H1 (cell line): ENCODE measurements around the gene FOXG1. TPM values are rescaled to one million over a fixed set of nuclear protein-coding genes. Genes with fewer than 3 reads are reported as not detected.
A peak's percentile ranks its signal among the peaks of the same experiment; 100 is the strongest.

Experiments used
- CTCF ChIA-PET: fragments of 300-600 bp; sonication (Branson Sonifier 250); formaldehyde crosslinking; loops from one replicate; lab custom pipeline; 2021; ENCODE audit not compliant: partially characterized antibody; lab: Charles Lee
- POLR2A ChIA-PET: fragments of 300-600 bp; sonication (Branson Sonifier 250); formaldehyde crosslinking; loops from one replicate; lab custom pipeline; 2021; ENCODE audit warnings: inconsistent platforms; ENCODE audit not compliant: partially characterized antibody; lab: Charles Lee
- DNase-seq, 2 experiments: peaks; one replicate each; pipeline versions ENCODE4 v3.0.0 to v3.0.0-alpha.2; 2010 to 2022; ENCODE audit warnings: low spot score in 2 of 2, low read depth in 1 of 2, mixed read lengths in 1 of 2
- FAIRE-seq: peaks from 2 replicates; lab custom pipeline; 2011; peaks lifted over from hg19 to GRCh38; lab: Jason Lieb, UNC
- H2AFZ ChIP-seq: 2 replicates; pipeline ENCODE4 v1.8.1; 2012; ENCODE audit warnings: low read length, inconsistent platforms
- H2AK5ac ChIP-seq: 2 replicates; pipeline ENCODE4 v1.6.1; 2013; ENCODE audit warnings: low read depth, low read length
- H2BK120ac ChIP-seq: replicated peaks from 2 replicates; pipeline ENCODE3; 2013; ENCODE audit warnings: low read depth, low read length, inconsistent platforms
- H2BK12ac ChIP-seq: 2 replicates; pipeline ENCODE4 v1.6.1; 2013; ENCODE audit warnings: low read depth, low read length
- H2BK15ac ChIP-seq: 2 replicates; pipeline ENCODE4 v1.6.1; 2013; ENCODE audit warnings: low read length
- H2BK20ac ChIP-seq: 2 replicates; pipeline ENCODE4 v1.6.1; 2013; ENCODE audit warnings: low read length
- H2BK5ac ChIP-seq: 2 replicates; pipeline ENCODE4 v1.6.1; 2013; ENCODE audit warnings: low read depth, low read length
- H3K14ac ChIP-seq: 2 replicates; pipeline ENCODE4 v1.6.1; 2013; ENCODE audit warnings: inconsistent platforms; ENCODE audit not compliant: insufficient read length
- H3K18ac ChIP-seq: 2 replicates; pipeline ENCODE4 v1.6.1; 2013; ENCODE audit warnings: low read length; ENCODE audit errors: extremely low read depth
- H3K23ac ChIP-seq: 2 replicates; pipeline ENCODE4 v1.6.1; 2013; ENCODE audit warnings: inconsistent platforms; ENCODE audit not compliant: insufficient read length
- H3K23me2 ChIP-seq: 2 replicates; pipeline ENCODE4 v1.6.1; 2013; ENCODE audit warnings: low read depth, low read length
- H3K27ac ChIP-seq: 2 replicates; pipeline ENCODE4 v1.6.1; 2011; ENCODE audit warnings: low read depth, low read length, inconsistent platforms
- H3K27me3 ChIP-seq, 4 experiments: replicated peaks in 1 of 4; 1 replicate in 1 of 4; 2 replicates in 3 of 4; pipeline versions ENCODE4 v1.6.1 to v1.8.1; 2011 to 2013; ENCODE audit warnings: low read length in 3 of 4, mild to moderate bottlenecking in 3 of 4, inconsistent platforms in 2 of 4, mixed read lengths in 2 of 4, moderate library complexity in 1 of 4; ENCODE audit not compliant: control insufficient read depth in 3 of 4, insufficient read depth in 3 of 4; ENCODE audit errors: extremely low read depth in 1 of 4
- H3K36me3 ChIP-seq, 4 experiments: 2 replicates each; pipeline versions ENCODE4 v1.6.1 to v1.8.1; 2011 to 2013; ENCODE audit warnings: mild to moderate bottlenecking in 4 of 4, low read length in 3 of 4, moderate library complexity in 2 of 4, control low read depth in 1 of 4, inconsistent platforms in 1 of 4; ENCODE audit not compliant: insufficient read depth in 4 of 4, control insufficient read depth in 2 of 4
- H3K4ac ChIP-seq: replicated peaks from 2 replicates; pipeline ENCODE3; 2013; ENCODE audit warnings: low read length, low read depth, mixed read lengths, inconsistent platforms; ENCODE audit not compliant: insufficient read length
- H3K4me1 ChIP-seq, 4 experiments: replicated peaks in 1 of 4; 1 replicate in 1 of 4; 2 replicates in 3 of 4; pipeline versions ENCODE4 v1.6.1 to v1.8.1; 2011 to 2013; ENCODE audit warnings: low read length in 3 of 4, inconsistent platforms in 2 of 4, mixed read lengths in 1 of 4; ENCODE audit not compliant: insufficient read depth in 4 of 4, control insufficient read depth in 3 of 4
- H3K4me2 ChIP-seq, 2 experiments: 2 replicates each; pipeline versions ENCODE4 v1.6.1 to v1.8.1; 2011 to 2013; ENCODE audit warnings: low read depth in 2 of 2, low read length in 2 of 2, control low read depth in 1 of 2, inconsistent platforms in 1 of 2, mild to moderate bottlenecking in 1 of 2; ENCODE audit not compliant: insufficient read depth in 1 of 2
- H3K4me3 ChIP-seq, 4 experiments: fragments of 200-600, 300-600 bp in 1 of 4; sonication (generic), shearing (Covaris generic), sonication (Bioruptor Twin) in 1 of 4; 2 replicates each; pipeline versions ENCODE4 v1.5.1 to v1.8.1; 2011 to 2016; ENCODE audit warnings: low read length in 4 of 4, low read depth in 3 of 4, control low read depth in 2 of 4, inconsistent platforms in 2 of 4, mild to moderate bottlenecking in 2 of 4, mixed read lengths in 1 of 4, moderate library complexity in 1 of 4; ENCODE audit not compliant: insufficient read depth in 2 of 4; ENCODE audit errors: extremely low read depth in 1 of 4
- H3K56ac ChIP-seq: replicated peaks from 2 replicates; pipeline ENCODE3; 2013; ENCODE audit warnings: low read depth, mild to moderate bottlenecking, mixed read lengths, low read length, inconsistent platforms; ENCODE audit not compliant: insufficient read length
- H3K79me1 ChIP-seq: 2 replicates; pipeline ENCODE4 v1.6.1; 2013; ENCODE audit warnings: low read depth, low read length, control low read depth
- H3K79me2 ChIP-seq, 2 experiments: 2 replicates each; pipeline versions ENCODE4 v1.6.1 to v1.8.1; 2012 to 2013; ENCODE audit warnings: low read length in 2 of 2, mild to moderate bottlenecking in 2 of 2, inconsistent platforms in 1 of 2; ENCODE audit not compliant: insufficient read depth in 2 of 2, control insufficient read depth in 1 of 2
- H3K9ac ChIP-seq, 4 experiments: replicated peaks in 1 of 4; 1 replicate in 1 of 4; 2 replicates in 3 of 4; pipeline versions ENCODE4 v1.6.1 to v1.8.1; 2011 to 2013; ENCODE audit warnings: low read depth in 3 of 4, low read length in 3 of 4, control low read depth in 2 of 4, mild to moderate bottlenecking in 2 of 4, moderate library complexity in 2 of 4, inconsistent platforms in 1 of 4; ENCODE audit errors: extremely low read depth in 1 of 4
- H3K9me3 ChIP-seq, 2 experiments: 2 replicates each; pipeline versions ENCODE4 v1.6.1 to v1.8.1; 2012 to 2013; ENCODE audit warnings: mild to moderate bottlenecking in 2 of 2, moderate library complexity in 2 of 2, control low read depth in 1 of 2, inconsistent platforms in 1 of 2, low read depth in 1 of 2, low read length in 1 of 2, mixed read lengths in 1 of 2; ENCODE audit not compliant: insufficient read depth in 2 of 2
- H4K20me1 ChIP-seq, 2 experiments: replicated peaks in 1 of 2; 2 replicates each; pipeline versions ENCODE3 to v1.8.1; 2011 to 2013; ENCODE audit warnings: inconsistent platforms in 2 of 2, low read length in 2 of 2, mild to moderate bottlenecking in 1 of 2; ENCODE audit not compliant: insufficient read depth in 2 of 2, control insufficient read depth in 1 of 2
- H4K5ac ChIP-seq: 2 replicates; pipeline ENCODE4 v1.6.1; 2013; ENCODE audit warnings: low read length, low read depth, mixed read lengths, inconsistent platforms; ENCODE audit not compliant: insufficient read length
- H4K8ac ChIP-seq: 2 replicates; pipeline ENCODE4 v1.8.0; 2013; ENCODE audit warnings: mild to moderate bottlenecking, moderate library complexity, low read length, inconsistent platforms; ENCODE audit not compliant: insufficient read depth; ENCODE audit errors: extremely low read depth
- H4K91ac ChIP-seq: replicated peaks from 2 replicates; pipeline ENCODE3; 2013; ENCODE audit warnings: low read length, mixed read lengths, inconsistent platforms; ENCODE audit not compliant: insufficient read length
- EZH2 ChIP-seq: fragments of 200-600 bp; sonication (generic); IDR thresholded peaks from 2 replicates; pipeline ENCODE4 v1.7.1; 2012; ENCODE audit warnings: low read depth, mild to moderate bottlenecking, moderate library complexity, low read length, inconsistent platforms; ENCODE audit not compliant: severe bottlenecking
- KDM1A ChIP-seq: fragments of 200-600, 300-600 bp; sonication (generic); IDR thresholded peaks from 2 replicates; pipeline ENCODE4 v1.7.1; 2016; ENCODE audit warnings: mild to moderate bottlenecking, low read length, borderline replicate concordance
- KDM4A ChIP-seq: IDR thresholded peaks from one replicate; pipeline ENCODE4 v1.7.1; 2012; ENCODE audit warnings: low read depth, mild to moderate bottlenecking, moderate library complexity, low read length, inconsistent platforms; ENCODE audit not compliant: severe bottlenecking
- POLR2AphosphoS5 ChIP-seq: IDR thresholded peaks from 2 replicates; pipeline ENCODE4 v1.6.1; 2011; ENCODE audit warnings: low read depth, low read length
- POU5F1 ChIP-seq: IDR thresholded peaks from 2 replicates; pipeline ENCODE4 v1.6.1; 2011; ENCODE audit warnings: low read depth, mild to moderate bottlenecking, low read length, moderate library complexity
- RAD21 ChIP-seq, 2 experiments: IDR thresholded peaks in 1 of 2; conservative IDR thresholded peaks in 1 of 2; 2 replicates each; pipeline ENCODE4 v1.6.1; 2011; ENCODE audit warnings: low read depth in 2 of 2, low read length in 2 of 2, improper control_type of control experiment in 1 of 2, inconsistent platforms in 1 of 2, mild to moderate bottlenecking in 1 of 2, moderate library complexity in 1 of 2
- RNF2 ChIP-seq: fragments of 200-900, 300-1000 bp; sonication (generic); IDR thresholded peaks from 2 replicates; pipeline ENCODE4 v1.7.1; 2016; ENCODE audit warnings: borderline replicate concordance, low read depth, mild to moderate bottlenecking, antibody characterized with exemption, low read length; ENCODE audit not compliant: poor library complexity, severe bottlenecking; ENCODE audit errors: missing control alignments
- SRF ChIP-seq: IDR thresholded peaks from 2 replicates; pipeline ENCODE4 v1.6.1; 2011; ENCODE audit warnings: mild to moderate bottlenecking, low read depth, low read length, moderate library complexity
- SUZ12 ChIP-seq: fragments of 200-600 bp; sonication (generic); IDR thresholded peaks from 2 replicates; pipeline ENCODE4 v1.6.1; 2012; ENCODE audit warnings: mild to moderate bottlenecking, inconsistent platforms, low read length, moderate library complexity, mixed read lengths
- WGBS, 2 experiments: shearing (Covaris generic) in 1 of 2; methylation state at CpG; one replicate each; pipeline versions ENCODE4 v1.1.6 to v1.1.7; 2013 to 2015; ENCODE audit warnings: low lambda C conversion rate in 2 of 2, mixed read lengths in 2 of 2, inconsistent platforms in 1 of 2, low coverage in 1 of 2, missing lambda C conversion rate in 1 of 2; ENCODE audit not compliant: insufficient replicate concordance in 2 of 2, insufficient coverage in 1 of 2, insufficient read length in 1 of 2; ENCODE audit errors: extremely low coverage in 1 of 2, missing lambda C conversion rate in 1 of 2; 5-methylcytosine and 5-hydroxymethylcytosine counted together
- polyA plus RNA-seq, 7 experiments: library from polyadenylated mRNA; depleted of rRNA in 3 of 7; stranded (reverse) in 5 of 7; unstranded in 2 of 7; fragments of >200 nt in 5 of 7; fragments of 200-250 nt in 2 of 7; gene quantifications; 1 replicate in 5 of 7; 2 replicates in 1 of 7; 4 replicates in 1 of 7; pipeline versions ENCODE4 v1.2.1 to v1.2.3, GENCODE V29; 2011 to 2013; ENCODE audit warnings: missing spikeins in 2 of 7, mixed read lengths in 2 of 7
- total RNA-seq: library from RNA; stranded (reverse); fragmentation: NEBNext Ultra II Directional; extraction: Animal tissue kit (Norgen Biotek cat#: 25700); gene quantifications from 2 replicates; pipeline ENCODE4 v1.2.1, GENCODE V29; 2021

The FOXG1 gene
- total and polyA plus RNA-seq, 2 of the 8 experiments (the other 6 are each of a cell fraction or from before 2014, with no cell fraction given), result 0.03 to 0.24 TPM

DNA sequence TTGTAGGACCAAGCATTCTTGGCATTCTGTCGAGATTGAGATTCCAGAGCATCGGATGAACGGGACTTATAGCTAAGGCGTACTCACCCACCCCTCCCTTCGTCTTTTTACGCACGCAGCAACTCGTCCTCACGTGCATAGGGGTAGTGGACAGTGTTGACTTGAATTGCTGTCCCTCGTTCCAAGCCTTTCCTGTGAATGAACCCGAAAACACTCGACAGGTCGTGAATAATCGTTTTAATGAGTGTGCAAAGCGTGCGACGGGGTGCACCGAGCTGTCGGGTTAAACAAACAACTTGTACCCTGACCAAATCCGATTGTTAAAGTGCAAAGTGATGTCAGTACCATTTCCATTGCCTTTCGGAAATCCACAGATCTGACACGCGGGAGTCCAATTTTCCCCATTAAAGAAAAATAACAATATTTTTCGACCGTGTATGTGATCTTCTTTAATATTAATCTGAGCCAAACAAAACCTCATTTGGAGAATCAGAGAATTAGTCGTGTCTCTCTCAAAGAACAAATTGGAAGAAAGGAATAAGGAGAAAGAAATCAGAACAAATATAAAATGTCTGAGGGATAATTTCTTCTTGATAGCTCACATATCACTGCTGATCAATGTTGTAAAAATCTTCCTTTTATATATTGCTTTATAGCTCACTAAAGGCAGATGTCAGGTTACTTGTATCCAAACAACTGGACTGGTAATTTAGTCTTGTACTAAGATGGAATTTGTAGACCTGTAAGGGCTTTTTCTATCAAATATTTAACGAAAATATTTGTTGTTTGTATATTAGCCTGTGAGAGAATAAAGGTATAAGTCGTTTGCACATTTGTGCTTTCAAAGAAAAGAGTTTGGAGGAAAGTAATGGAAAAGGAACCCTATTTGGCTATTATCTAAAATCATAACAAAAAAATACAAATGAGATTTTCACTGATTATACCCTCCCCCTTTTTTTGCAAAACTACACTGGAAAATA lies 11.8 kb downstream of the FOXG1 start:
- ChIA-PET CTCF (interaction anchor here (0.7 to 4.0 kb wide), 6 partner anchors 10 to 105 kb away, joined by 3 to 23 read pairs (median 5); no protein-coding TSS in a partner anchor), POLR2A (interaction anchor here (1.2 to 1.3 kb wide), 2 partner anchors 14 to 19 kb away, joined by 3 to 4 read pairs; no protein-coding TSS in a partner anchor)
- Histone ChIP-seq H3K4me1 (peaks cover 0 to 10% (median 8%) of the 10 kb centered on the region in 4 experiments; a peak in 6 of 7 replicates), H4K5ac (no peak overlapping the region), H3K27me3 (peaks cover 45 to 93% (median 68%) of the 10 kb centered on the region in 4 experiments), H4K8ac (no peak overlapping the region), H2BK12ac (0 out of 2 replicates have a peak overlapping the region, but pooled peaks have one; percentile 18), H3K18ac (no peak overlapping the region), H3K56ac (no peak overlapping the region), H3K4me2 (peak overlapping the region; percentile 62 to 70), H2BK20ac (0 out of 2 replicates have a peak overlapping the region, but pooled peaks have one; percentile 22), H3K23me2 (peaks cover 2% of the 10 kb centered on the region; the same call in 1 of the 2 replicates), H3K36me3 (no peaks in the 10 kb centered on the region), H2BK120ac (no peak overlapping the region), H2AK5ac (no peak overlapping the region), H4K20me1 (peaks cover 0 to 3% of the 10 kb centered on the region in 2 experiments), H3K9me3 (no peaks in the 10 kb centered on the region), H3K79me2 (no peaks in the 10 kb centered on the region), H3K9ac (no peak overlapping the region), H3K79me1 (no peaks in the 10 kb centered on the region), H2BK15ac (no peak overlapping the region), H3K4ac (no peak overlapping the region), H3K23ac (no peak overlapping the region), H2BK5ac (no peak overlapping the region), H3K4me3 (peak overlapping the region in 3 of 4 experiments; percentile 2 to 36 (median 14); a peak in 3 of 8 replicates), H2AFZ (no peak overlapping the region), H4K91ac (no peak overlapping the region), H3K14ac (no peak overlapping the region), H3K27ac (no peak overlapping the region)
- FAIRE-seq (peak; percentile 78), DNase-seq (no peak)
- WGBS, 2 experiments, result 4% methylated on average over 28 of the region's 28 CpGs; no CpG with 5 or more reads in 1 of the 2 experiments
- TF ChIP-seq RAD21 (IDR thresholded peaks at IDR 0.05 in 1 of 2, conservative IDR thresholded peaks at IDR 0.05 in 1 of 2; ENCODE audit: low read depth in 2 of 2, low read length in 2 of 2), result no peak
- TF ChIP-seq EZH2, result peak; percentile 87
- no peak for TF ChIP-seq KDM1A
- no peak for TF ChIP-seq SRF
- no peak for TF ChIP-seq KDM4A
- TF ChIP-seq SUZ12, result peak; percentile 93; the same call in 1 of the 2 replicates
- peak; percentile 99 for TF ChIP-seq RNF2
- no peak for TF ChIP-seq POLR2AphosphoS5
- no peak for TF ChIP-seq POU5F1
